ENCODE measurements around the gene USP1.

DNA sequence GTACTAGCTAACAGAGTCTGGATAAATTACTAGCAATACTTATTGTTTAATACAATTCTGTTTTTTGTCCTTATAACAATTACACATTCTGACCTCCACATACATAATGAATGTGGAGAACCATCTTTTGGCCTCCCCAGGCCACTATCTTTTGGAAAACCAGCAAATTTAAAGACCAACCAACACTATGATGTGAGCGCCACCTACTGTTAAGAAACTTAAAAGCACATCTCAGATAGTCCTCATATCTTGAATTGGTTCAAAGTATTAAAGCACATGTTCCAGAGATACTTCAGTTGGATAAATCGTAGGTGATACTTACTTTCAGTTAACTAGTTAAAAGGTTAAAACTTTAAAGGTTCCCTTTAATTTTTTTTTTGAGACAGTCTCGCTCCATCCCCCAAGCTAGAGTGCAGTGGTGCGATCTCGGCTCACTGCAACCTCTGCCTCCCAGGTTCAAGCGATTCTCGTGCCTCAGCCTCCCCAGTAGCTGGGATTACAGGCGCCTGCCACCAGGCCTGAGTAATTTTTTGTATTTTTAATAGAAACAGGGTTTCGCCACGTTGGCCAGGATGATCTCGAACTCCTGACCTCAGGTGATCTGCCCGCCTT lies 29.3 kb upstream of the USP1 start:
- TF ChIP-seq, protein P1, sequence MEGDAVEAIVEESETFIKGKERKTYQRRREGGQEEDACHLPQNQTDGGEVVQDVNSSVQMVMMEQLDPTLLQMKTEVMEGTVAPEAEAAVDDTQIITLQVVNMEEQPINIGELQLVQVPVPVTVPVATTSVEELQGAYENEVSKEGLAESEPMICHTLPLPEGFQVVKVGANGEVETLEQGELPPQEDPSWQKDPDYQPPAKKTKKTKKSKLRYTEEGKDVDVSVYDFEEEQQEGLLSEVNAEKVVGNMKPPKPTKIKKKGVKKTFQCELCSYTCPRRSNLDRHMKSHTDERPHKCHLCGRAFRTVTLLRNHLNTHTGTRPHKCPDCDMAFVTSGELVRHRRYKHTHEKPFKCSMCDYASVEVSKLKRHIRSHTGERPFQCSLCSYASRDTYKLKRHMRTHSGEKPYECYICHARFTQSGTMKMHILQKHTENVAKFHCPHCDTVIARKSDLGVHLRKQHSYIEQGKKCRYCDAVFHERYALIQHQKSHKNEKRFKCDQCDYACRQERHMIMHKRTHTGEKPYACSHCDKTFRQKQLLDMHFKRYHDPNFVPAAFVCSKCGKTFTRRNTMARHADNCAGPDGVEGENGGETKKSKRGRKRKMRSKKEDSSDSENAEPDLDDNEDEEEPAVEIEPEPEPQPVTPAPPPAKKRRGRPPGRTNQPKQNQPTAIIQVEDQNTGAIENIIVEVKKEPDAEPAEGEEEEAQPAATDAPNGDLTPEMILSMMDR (IDR thresholded peaks at IDR 0.05): peak; percentile 78
- TF ChIP-seq, protein P2, sequence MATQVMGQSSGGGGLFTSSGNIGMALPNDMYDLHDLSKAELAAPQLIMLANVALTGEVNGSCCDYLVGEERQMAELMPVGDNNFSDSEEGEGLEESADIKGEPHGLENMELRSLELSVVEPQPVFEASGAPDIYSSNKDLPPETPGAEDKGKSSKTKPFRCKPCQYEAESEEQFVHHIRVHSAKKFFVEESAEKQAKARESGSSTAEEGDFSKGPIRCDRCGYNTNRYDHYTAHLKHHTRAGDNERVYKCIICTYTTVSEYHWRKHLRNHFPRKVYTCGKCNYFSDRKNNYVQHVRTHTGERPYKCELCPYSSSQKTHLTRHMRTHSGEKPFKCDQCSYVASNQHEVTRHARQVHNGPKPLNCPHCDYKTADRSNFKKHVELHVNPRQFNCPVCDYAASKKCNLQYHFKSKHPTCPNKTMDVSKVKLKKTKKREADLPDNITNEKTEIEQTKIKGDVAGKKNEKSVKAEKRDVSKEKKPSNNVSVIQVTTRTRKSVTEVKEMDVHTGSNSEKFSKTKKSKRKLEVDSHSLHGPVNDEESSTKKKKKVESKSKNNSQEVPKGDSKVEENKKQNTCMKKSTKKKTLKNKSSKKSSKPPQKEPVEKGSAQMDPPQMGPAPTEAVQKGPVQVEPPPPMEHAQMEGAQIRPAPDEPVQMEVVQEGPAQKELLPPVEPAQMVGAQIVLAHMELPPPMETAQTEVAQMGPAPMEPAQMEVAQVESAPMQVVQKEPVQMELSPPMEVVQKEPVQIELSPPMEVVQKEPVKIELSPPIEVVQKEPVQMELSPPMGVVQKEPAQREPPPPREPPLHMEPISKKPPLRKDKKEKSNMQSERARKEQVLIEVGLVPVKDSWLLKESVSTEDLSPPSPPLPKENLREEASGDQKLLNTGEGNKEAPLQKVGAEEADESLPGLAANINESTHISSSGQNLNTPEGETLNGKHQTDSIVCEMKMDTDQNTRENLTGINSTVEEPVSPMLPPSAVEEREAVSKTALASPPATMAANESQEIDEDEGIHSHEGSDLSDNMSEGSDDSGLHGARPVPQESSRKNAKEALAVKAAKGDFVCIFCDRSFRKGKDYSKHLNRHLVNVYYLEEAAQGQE (IDR thresholded peaks at IDR 0.05; ENCODE audit: insufficient read depth in 1 of 2, low read depth in 2 of 2, low read length in 1 of 2): no peak
- no peak for TF ChIP-seq POLR2AphosphoS5 (IDR thresholded peaks at IDR 0.05; ENCODE audit: low read depth, low read length)
